Stimulated activated CD4-positive, alpha-beta T cell treated with anti-CD3 and anti-CD28 coated beads, TNF-alpha, amount 100 ng/mL, for 48 hours (primary cell): ENCODE results near the gene PGGHG.
"Not testable (repeated sequence)": the region's sequence is repeated elsewhere in the genome, so short reads cannot be mapped to it uniquely, and the experiment has no call there.

ENCODE experiments used
- DNase-seq, 3 donors: peaks; one replicate each; pipeline ENCODE4 v3.0.0-alpha.2; 2020; ENCODE audit warnings: low read depth in 3 of 3

The PGGHG gene

DNA sequence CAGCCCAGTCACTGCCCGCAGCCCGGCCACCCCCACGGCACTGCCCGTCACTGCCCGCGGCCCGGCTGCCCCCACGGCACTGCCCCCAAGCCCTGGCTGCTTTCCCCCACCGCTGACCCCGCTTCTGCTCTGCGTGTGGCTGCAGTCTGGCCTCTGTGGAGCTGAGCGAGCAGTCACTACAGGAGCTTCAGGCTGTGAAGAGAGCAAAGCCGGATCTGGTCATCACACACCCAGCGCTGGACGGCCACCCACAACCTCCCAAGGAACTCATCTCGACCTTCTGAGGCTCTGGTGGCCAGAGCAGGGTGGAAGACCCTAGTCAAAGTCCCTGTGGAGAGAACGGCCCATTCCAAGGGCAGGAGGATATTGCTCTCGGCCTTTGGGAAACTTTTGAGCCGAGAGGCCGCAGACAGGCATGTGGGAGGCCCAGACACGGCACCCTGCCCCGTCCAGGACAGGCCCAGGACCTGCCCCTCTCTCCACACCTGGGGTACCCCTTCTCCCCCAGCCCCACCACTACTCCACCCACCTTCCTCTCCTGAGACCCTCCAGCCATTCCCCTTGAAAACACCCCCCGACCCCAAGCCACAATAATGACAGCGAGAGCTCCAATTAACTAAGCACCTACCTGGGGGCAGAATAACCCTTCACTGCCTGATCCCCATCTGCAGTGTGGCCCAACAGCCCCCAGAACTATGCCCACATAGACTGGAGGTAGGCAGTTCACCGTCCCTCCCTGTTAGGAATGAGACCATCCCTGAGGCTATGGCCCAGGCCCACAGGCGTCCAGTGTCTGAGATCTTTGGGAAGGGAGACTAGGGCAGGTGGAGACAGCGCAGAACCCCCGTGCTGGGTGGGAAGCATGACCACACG is 3.7 kb upstream of the PGGHG start:
- DNase-seq, result no peak

DNA sequence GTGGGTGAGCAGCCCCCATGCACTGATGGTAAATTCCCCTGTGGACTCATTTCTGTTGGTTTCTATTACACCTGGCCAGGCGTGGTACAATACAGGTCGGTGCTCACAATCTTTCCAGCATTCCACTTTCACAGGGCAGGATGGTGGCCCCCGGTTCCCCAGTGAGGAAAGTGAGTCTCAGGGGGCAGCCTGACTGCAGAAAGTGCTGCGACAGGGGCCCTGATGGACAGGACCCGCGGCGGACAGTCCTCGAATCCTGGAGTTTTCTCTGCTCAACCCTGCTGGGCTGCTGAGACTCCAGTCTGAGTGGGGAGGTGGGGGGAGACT is 3.1 kb upstream of the PGGHG start:
- DNase-seq, result no peak

DNA sequence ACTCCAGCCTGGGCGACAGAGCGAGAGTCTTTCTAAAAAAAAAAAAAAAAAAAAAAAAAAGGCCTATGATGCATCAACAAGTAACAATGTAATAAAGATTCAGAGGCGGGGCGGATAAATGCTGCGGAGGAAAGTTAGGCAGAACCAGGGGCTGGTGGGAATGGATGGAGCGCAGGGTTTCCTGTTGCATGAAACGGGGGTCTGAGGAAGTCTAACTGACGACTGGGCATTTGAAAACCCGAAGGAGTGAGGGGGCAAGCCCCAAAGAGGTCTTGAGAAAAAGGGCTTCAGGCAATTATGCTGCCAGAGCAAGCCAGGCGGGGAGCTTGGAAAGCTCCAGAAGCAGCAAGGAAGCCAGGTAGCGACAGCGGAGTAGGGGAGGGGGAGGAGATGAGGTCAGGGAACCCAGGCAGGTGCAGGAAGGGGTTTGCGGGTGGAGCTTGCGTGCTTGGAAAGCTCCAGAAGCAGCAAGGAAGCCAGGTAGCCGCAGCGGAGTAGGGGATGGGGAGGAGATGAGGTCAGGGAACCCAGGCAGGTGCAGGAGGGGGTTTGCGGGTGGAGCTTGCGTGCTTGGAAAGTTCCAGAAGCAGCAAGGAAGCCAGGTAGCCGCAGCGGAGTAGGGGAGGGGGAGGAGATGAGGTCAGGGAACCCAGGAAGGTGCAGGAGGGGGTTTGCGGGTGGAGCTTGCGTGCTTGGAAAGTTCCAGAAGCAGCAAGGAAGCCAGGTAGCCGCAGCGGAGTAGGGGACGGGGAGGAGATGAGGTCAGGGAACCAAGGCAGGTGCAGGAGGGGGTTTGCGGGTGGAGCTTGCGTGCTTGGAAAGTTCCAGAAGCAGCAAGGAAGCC is 1.7 kb upstream of the PGGHG start:
- DNase-seq, result not testable (repeated sequence)

DNA sequence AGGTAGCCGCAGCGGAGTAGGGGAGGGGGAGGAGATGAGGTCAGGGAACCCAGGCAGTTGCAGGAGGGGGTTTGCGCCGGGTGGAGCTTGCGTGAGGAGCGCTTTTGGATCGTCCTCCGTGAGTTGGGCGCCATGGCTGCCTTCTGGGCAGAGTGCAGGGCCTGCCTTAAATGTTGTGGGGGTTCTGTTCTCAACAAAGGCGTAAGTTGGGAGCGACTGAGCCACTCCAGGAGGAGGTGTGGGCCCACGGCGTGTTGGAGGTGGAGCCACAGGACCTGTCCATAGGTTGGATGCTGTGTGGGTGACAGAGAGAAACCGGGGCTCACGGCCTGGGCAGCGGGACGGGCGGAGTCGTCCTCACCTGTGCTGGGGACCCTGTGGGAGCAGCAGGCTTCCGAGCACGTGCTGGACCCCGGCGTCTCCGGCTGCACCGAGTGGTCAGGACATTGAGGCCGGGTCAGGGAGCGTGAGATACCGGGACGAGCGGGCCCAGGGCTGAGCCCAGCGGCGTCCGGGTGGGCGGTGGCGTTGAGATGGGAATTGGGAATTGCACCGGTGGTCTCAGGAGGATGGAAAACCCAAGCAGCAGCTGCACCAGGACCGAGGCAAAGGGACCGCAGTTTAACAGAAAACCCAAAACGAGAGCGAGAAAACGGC is 977 bp upstream of the PGGHG start:
- DNase-seq, result no peak

DNA sequence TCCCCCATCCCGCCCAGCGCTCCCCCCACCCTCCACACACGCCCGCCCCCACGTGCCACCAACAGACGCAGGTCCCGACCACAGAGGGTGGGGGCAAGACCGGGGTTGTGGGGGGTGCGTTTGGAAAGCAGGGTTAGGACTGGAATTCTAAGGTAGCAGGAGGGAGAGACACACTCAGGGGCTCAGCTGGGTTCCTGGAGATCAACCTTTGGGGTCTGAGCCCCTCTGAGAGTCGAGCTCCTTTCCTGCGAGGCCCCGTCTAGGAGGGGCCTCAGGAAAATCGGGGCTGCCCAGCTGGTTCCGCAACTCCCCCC is 429 bp downstream of the PGGHG start:
- no peak for DNase-seq

DNA sequence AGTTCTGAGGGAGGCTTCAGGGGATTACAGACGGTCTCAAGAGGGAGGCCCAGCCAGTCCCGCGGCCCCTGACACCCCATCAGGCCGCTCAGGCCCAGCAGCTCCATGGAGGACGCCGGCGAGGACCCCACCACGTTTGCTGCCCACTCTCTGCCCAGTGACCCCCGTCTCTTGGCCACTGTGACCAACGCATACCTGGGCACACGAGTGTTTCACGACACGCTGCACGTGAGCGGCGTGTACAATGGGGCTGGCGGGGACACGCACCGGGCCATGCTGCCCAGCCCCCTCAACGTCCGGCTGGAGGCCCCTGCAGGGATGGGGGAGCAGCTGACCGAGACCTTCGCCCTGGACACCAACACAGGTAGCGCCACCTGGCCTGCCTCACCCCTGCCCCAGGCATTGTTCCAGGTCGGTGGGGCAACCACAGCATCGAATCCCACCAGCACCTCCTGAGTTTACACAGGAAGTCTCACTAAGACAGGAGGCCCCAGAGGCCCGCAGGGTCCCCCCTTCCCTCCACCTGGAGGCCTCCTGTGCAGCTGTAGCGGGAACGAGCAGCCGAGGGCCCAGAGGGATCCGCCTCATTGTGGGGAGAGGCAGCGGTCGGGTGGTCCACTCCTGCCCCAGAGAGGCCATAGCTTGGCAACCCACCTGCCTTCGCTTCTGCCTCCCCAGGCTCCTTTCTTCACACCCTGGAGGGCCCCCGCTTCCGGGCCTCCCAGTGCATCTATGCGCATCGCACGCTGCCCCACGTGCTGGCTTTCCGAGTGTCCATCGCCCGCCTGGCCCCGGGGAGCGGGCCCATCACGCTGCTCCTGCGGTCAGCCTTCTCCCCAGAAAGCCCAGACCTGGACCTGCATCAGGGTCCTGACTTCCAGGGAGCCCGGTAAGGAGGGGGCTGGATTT is 1.0 kb downstream of the PGGHG start:
- DNase-seq, result no peak

DNA sequence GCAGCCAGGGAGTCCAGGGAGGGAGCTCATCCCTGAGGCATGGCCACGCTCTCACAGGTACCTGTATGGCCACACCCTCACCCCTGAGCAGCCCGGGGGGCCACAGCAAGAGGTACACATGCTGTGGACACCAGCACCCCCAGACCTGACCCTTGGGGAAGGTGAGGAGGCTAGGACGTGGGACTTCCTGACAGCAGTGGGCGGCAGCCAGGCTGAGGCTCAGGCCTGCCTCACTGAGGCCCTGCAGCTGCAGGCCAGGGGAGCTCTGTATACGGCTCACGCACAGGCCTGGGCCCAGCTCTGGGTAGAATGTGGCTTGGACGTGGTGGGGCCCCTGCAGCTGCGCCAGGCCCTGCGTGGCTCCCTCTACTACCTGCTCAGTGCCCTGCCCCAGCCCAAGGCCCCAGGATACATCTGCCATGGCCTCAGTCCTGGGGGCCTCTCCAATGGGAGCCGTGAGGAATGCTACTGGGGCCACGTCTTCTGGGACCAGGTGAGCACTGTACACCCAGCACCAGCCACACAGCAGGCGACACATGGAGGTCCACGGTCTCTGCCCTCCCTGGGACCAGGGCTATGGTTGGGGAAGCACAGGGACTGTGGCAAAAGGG is 1.8 kb downstream of the PGGHG start:
- no peak for DNase-seq

DNA sequence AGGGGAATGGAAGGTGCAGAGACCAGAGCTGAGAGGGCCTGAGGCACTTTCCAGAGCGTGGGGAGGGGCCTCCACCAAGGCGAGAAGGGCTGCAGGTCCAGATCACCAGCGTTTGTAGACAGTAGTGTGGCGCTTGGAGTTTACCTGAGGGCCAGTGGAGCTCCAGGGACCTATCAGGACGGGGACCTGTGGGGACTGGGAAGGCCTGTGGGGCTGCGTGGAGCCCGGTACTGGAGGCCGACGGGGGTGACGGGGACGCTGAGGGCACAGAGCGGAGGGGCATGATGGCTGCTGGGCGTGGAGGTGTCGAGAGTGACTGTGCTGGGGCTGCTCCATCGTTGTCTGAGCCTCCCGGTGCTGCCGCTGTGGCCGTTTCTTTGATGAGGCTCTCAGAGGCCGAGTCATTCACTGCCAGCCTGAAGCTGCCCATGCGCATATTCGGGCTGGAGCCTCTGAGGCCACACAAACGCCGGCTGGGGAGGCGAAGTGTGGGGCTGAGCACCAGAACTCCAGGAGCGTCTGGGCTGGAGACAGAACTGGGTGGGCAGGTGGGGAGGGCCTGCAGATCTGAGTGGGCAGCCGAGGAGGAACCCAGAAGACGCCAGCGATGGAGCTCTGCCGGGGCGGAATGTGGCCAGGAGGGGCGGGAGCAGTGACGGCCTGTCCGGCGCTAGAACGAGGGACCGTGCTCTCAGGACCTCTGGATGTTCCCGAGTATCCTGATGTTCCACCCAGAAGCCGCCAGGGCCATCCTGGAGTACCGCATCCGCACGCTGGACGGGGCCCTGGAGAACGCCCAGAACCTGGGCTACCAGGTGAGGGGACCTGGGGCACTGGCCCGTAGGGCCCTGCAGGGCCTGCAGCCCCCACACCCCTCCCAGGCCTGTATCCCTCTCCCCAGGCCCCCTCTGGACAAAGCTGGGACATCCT is 2.6 kb downstream of the PGGHG start:
- DNase-seq, result no peak

DNA sequence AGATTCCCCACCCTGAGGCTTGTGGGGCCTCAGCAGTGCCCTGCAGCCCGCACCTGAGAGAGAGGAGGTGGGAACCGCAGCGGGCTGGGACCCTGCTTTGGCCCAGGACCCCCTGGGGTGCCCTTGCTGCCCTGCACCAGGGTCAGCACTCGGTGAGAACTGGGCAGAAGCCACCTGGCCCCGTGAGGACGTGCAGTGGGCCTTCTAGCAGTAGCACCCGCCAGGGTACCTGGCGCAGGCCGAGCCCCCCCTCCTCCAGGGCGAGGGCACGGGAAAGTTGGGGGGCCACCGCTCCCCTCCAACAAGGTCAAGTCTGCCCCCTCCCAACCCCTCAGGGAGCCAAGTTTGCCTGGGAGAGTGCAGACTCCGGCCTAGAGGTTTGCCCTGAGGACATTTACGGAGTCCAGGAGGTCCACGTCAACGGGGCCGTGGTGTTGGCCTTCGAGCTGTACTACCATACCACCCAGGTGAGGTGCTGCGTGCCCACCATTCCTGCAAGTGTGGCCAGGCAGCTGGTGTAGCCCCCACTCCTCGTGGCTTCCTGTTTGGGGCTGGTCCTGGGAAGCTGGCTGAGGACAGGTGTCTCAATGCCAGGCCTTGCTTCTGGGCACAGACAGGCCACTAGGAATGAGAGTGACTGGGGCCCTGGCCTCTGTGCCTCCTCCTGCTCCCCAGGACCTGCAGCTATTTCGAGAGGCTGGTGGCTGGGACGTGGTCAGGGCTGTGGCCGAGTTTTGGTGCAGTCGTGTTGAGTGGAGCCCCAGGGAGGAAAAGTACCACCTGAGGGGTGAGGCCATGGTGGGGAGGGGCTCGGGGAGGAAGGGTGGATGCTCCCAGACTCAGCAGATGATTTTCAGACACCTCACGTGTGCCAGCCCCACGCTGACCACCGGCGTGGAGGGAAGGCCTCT is 3.5 kb downstream of the PGGHG start:
- no peak for DNase-seq

DNA sequence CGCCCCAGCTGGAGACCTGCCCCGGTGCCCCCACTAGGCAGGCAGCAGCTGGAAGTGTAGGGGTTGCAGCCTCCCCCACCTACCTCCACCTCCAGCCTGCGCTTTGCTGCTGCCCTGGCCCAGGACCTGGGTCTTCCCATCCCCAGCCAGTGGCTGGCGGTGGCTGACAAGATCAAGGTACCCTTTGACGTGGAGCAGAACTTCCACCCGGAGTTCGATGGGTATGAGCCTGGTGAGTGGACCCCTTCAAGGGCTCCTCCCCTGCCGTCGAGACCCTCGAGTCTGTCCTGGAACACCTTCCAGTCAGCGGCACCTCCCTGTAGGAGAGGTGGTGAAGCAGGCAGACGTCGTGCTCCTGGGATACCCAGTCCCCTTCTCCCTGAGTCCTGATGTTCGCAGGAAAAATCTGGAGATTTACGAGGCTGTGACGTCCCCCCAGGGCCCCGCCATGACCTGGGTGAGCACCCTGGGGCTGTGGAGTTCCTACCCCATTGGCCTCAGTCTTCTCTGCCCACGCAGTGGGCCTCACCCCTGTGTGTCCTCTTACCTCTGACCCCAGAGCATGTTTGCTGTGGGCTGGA is 4.4 kb downstream of the PGGHG start:
- DNase-seq, result no peak

DNA sequence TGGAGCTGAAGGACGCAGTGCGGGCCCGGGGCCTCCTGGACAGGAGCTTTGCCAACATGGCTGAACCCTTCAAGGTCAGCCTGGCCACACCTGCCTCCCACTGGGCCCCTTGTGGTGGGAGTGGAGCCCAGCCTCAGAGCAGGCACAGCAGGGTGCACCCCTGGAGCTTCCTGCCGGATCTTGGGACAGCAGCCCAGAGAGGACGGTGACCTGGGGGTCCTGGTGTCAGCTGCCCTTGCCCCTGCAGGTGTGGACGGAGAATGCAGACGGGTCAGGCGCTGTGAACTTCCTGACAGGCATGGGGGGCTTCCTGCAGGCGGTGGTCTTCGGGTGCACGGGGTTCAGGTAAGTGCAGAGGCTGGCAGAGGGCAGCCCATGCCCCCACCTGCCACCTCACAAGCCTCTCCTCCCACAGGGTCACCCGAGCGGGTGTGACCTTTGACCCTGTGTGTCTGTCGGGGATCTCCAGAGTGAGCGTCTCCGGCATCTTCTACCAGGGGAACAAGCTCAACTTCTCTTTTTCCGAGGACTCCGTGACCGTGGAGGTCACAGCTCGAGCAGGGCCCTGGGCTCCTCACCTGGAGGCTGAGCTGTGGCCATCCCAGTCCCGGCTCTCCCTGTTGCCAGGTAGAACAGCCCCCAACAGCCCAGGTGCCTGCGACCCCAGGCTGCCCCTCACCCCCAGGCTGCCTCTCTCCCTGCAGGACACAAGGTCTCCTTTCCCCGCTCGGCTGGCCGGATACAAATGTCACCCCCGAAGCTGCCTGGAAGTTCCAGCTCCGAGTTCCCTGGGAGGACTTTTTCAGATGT is 5.1 kb downstream of the PGGHG start:
- DNase-seq, result no peak

DNA sequence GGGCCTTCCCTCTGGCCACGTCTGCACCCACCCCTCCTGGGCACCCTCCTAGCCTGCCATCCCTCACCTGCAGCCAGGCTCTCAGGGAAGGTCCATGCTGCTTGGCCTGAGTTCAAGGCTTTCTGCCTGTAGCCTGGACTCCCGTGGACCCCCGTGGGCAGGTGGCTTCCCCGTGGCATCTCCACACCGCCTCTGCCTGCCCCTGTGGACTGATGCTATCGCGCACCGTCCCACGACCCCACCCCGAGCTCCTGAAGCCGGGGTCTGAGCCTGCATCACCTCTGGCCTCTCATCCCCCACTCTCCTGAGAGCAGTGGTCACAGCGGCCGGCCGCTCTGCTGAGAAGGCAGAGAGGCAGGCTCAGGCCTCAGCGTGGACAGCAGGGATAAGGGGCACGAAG is 5.9 kb downstream of the PGGHG start:
- no peak for DNase-seq

DNA sequence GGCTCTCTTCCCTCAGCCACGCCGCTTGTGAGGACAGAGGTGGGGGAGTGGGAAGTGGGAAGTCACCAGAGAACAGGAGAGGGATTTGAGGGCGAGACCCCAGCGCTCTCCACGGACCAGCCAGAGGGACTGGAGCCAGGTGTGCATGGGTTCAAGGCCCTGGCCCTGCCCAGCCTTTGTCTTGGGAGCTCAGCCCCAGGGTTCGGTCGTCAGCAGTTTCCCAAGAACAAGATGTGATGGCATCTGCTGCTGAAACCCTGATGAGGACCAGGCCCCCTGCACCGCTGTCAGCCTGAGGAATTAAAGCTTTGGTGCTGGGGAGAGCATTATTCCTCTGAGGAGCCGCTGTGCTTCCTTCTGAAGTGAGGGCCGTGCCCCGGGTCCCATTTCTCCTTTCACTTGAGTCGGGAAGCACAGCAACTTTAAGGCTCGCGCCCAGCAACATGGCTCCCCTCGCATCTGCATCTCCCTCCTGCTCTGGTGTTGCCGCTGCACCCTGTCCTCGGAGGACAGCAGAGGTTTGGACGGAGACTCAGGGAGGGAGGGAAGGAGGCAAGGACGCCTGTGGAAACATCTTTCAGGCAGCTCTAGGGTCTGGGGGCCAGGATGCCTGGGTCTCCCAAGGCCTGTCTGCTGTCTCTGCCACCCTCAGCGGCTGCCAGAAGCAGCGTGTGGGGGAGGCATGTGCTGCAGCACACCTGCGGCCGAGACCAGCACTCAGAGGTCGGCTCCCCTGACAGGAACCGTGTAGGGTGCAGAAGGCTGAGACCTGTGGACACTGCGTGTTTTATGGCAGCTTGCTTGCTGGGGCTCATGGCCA is 6.6 kb downstream of the PGGHG start:
- no peak for DNase-seq

DNA sequence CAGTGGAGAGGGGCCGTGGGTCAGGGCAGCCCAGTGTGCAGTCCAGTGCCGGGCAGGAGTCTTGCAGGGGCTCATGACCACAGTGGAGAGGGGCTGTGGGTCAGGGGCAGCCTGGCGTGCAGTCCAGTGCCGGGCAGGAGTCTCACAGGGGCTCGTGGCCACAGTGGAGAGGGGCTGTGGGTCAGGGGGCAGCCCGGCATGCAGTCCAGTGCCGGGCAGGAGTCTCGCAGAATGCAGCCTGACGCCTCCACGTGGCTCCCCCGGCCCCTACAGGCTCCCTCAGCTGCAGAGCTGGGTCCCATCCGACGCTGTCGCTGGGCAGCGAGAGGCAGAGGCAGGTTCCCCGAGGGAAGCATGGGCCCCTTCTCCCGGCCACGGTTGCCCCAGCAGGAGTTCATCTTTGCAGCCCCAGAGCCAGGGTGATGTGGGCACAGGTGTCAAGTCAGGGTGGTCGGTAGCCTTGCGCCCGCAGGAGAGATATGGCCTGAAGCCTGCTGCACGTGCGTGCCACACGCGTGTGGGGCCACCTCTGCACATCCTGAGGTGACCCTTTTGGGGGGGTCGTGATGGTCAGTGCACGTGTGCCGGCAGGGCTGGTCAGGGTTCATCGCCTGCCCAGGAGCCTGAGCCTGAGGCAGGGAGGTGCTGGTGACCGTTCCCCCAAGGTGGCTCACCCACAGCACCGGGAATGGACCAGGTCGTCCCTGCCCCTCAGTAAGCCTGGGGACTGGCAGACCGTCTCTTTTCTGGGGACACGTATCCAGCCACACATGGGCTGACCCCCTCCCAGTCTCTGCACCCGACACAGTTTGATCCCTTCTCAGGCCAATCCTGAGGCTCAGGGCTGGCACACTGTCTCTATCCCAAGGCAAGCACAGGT is 7.5 kb downstream of the PGGHG start:
- no peak for DNase-seq

DNA sequence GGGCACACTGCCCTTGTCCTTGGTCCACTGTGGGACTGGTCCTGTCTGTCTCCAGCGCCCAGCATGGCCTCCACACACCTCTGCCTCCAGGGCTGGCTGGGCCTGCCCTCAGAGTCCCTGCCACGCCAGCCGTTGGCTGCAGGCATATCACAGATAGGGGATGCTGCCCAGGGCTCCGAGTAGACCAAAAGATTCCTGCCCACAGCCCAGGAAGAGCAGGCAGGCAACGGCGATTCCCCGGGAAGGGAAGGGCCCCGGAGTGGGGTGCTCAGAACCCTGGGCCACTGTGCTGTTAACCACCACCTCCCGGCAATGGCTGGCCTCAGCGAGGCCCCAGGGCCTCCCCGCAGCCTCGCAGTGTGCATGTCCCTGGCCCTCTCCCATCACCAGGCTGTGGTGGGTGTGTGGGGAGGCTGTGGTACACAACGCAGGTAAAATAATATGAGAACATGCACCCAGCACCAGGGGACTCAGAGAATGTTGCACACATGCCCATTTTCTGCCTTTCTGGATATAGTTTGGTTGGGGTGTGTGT is 8.2 kb downstream of the PGGHG start:
- no peak for DNase-seq
